Measurements from ENCODE around the gene CPB2. TPM values are rescaled to one million over a fixed set of nuclear protein-coding genes. Genes with fewer than 3 reads are reported as not detected.

Gene CPB2
- total RNA-seq, 4 donors from 2014 or later = not detected

- TF ChIP-seq EP300 (IDR thresholded peaks at IDR 0.05; ENCODE audit: low read depth) = no peak
- TF ChIP-seq CTCF (IDR thresholded peaks at IDR 0.05) = no peak
- no peak for TF ChIP-seq POLR2AphosphoS5 (IDR thresholded peaks at IDR 0.05)
- TF ChIP-seq POLR2A (IDR thresholded peaks at IDR 0.05) = no peak
- in situ Hi-C loops (cut with MboI; ENCODE audit: low pct_ligation_motif_present in 1 of 4, low pct_unique_long_range_greater_than_20kb in 1 of 4, low sequenced_read_pairs in 3 of 4) = no loop called here
- Histone ChIP-seq H3K4me1 (no peaks in the 10 kb centered on the region), H3K27me3 (no peaks in the 10 kb centered on the region), H3K4me3 (no peak overlapping the region), H3K36me3 (no peaks in the 10 kb centered on the region), H3K9me3 (no peaks in the 10 kb centered on the region), H3K27ac (no peak overlapping the region)
- intact Hi-C loops (cut with DNase I; ENCODE audit: low total_unique reads) = no loop called here
- 85% methylated on average over 3 of the region's 3 CpGs; no CpG with 5 or more reads in 1 of the 2 donors for WGBS, 2 donors (ENCODE audit: low coverage in 1 of 2)
- DNase-seq = no peak
Measured at GRCh38 chr13:46094478-46094877, 10.4 kb downstream of the CPB2 start.

DNA sequence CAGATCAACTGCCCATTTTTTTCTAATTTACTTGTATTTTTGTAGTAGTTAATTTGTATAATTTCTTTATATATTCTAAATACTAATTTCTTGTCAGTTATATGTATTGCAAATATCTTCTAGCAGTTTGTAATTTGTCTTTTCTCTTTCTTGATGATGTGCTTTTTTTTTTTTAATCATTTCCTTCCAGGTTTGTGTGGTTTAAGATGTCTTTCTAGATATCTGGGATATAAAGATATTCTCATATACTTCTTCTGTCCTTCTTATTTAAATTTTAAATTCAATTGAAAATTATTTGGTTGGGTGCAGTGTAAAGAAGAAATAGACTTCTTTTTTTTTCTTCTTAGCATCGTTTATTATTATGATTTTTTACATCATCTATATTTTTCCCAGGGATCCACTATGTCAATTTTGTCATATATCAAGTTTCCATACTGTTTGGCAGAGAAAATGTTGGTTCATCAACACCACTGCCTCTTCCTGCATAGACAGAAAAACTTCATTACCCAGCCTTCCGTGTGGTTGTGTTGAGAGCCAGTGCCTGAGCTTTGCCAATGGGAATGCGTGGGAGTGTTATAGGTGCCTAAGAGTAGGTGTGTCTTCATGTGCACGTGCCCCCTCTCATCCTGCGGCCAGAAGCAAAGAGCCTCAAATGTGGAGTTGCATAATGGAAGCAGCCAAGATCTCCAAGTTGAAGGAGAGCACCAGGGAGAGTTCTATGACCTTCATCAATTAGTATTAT lies 15.8 kb downstream of the CPB2 start:
- intact Hi-C loops (cut with DNase I; ENCODE audit: low total_unique reads) = no loop called here
- H3K27ac ChIP-seq = no peak overlapping the region
- in situ Hi-C loops (cut with MboI; ENCODE audit: low pct_ligation_motif_present in 1 of 4, low pct_unique_long_range_greater_than_20kb in 1 of 4, low sequenced_read_pairs in 3 of 4) = no loop called here
- no peak for DNase-seq
- TF ChIP-seq POLR2AphosphoS5 (IDR thresholded peaks at IDR 0.05) = no peak
- TF ChIP-seq CTCF (IDR thresholded peaks at IDR 0.05) = no peak
- no peak for TF ChIP-seq POLR2A (IDR thresholded peaks at IDR 0.05)
- TF ChIP-seq EP300 (IDR thresholded peaks at IDR 0.05; ENCODE audit: low read depth) = no peak
- 70 to 78% methylated on average over 1 to 5 of the region's 5 CpGs for WGBS, 2 donors (ENCODE audit: low coverage in 1 of 2)
- no peaks in the 10 kb centered on the region for H3K9me3 ChIP-seq
- no peaks in the 10 kb centered on the region for H3K4me1 ChIP-seq
- H3K4me3 ChIP-seq = no peak overlapping the region
- H3K27me3 ChIP-seq = no peaks in the 10 kb centered on the region
- no peaks in the 10 kb centered on the region for H3K36me3 ChIP-seq

- intact Hi-C loops (cut with DNase I; ENCODE audit: low total_unique reads) = no loop called here
- in situ Hi-C loops (cut with MboI; ENCODE audit: low pct_ligation_motif_present in 1 of 4, low pct_unique_long_range_greater_than_20kb in 1 of 4, low sequenced_read_pairs in 3 of 4) = no loop called here
- TF ChIP-seq POLR2A (IDR thresholded peaks at IDR 0.05) = no peak
- no peaks in the 10 kb centered on the region for H3K4me1 ChIP-seq
- H3K4me3 ChIP-seq = no peak overlapping the region
- no peak for DNase-seq
- H3K27me3 ChIP-seq = no peaks in the 10 kb centered on the region
- no peaks in the 10 kb centered on the region for H3K36me3 ChIP-seq
- H3K27ac ChIP-seq = no peak overlapping the region
- no peaks in the 10 kb centered on the region for H3K9me3 ChIP-seq
Measured at GRCh38 chr13:46087481-46087880, 17.4 kb downstream of the CPB2 start.

GRCh38 chr13:46086985-46087384 lies 17.8 kb downstream of the CPB2 start:
- H3K27me3 ChIP-seq = no peaks in the 10 kb centered on the region
- 50 to 93% methylated on average over 1 to 12 of the region's 12 CpGs for WGBS, 2 donors (ENCODE audit: low coverage in 1 of 2)
- in situ Hi-C loops (cut with MboI; ENCODE audit: low pct_ligation_motif_present in 1 of 4, low pct_unique_long_range_greater_than_20kb in 1 of 4, low sequenced_read_pairs in 3 of 4) = no loop called here
- intact Hi-C loops (cut with DNase I; ENCODE audit: low total_unique reads) = no loop called here
- H3K9me3 ChIP-seq = no peaks in the 10 kb centered on the region
- no peaks in the 10 kb centered on the region for H3K36me3 ChIP-seq
- H3K4me3 ChIP-seq = no peak overlapping the region
- H3K4me1 ChIP-seq = no peaks in the 10 kb centered on the region
- TF ChIP-seq CTCF (IDR thresholded peaks at IDR 0.05) = no peak
- TF ChIP-seq POLR2A (IDR thresholded peaks at IDR 0.05) = no peak
- TF ChIP-seq POLR2AphosphoS5 (IDR thresholded peaks at IDR 0.05) = no peak
- no peak for TF ChIP-seq EP300 (IDR thresholded peaks at IDR 0.05; ENCODE audit: low read depth)
- no peak overlapping the region for H3K27ac ChIP-seq
- DNase-seq = no peak

Data from transverse colon (tissue), 4 donors.